HG02884 (cell line): Measurements from ENCODE around the gene SAMD11.

Experiments used
- ATAC-seq: cut with Tn5 transposase; IDR thresholded peaks from one replicate; pipeline ENCODE4 v1.9.1; 2021; ENCODE audit warnings: mild to moderate bottlenecking, moderate library complexity; ENCODE audit not compliant: unreplicated experiment

The SAMD11 gene

DNA sequence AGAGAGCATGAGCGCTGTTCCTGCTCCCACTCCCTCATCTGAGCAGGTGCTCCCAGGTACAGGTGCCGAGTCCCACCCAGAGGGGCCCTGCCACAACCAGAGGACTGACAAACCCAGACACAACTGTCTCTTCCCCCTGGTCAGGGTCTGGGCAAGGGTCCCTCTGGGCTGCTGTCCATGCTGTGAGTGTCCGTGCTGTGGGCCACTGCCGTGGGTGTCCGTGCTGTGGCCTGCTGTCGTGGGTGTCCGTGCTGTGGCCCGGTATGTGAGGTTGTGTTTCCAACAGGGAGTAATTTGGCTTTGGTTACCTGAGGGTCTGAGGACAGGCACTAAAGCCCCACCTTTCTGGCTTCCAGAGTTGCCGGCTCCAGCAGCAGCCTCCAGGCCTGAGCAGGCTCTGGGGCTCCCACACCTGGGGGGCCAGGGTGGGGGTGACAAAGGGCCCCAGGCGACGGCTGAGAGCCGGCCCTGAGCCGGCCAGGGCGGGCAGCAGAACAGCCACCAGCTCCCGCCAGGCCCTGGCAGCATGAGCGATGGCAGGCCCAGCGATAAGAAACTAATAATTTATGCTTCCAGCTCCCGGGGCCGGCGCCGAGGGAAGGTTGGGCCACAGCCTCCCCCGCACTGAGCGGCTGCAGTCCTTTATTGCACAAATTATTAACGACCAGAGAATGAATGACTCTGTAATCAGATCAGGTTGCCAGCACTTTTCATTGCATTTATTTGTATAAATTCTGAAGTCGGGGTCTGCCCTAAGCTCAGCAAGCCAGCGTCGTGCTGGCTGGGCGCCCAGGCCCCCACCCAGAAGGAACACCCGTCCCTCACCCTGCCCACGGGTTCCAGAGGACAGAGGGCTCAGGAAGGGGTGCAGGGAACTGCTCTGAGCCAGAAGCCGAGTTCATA is 7.3 kb upstream of the SAMD11 start:
- ATAC-seq, result no peak

DNA sequence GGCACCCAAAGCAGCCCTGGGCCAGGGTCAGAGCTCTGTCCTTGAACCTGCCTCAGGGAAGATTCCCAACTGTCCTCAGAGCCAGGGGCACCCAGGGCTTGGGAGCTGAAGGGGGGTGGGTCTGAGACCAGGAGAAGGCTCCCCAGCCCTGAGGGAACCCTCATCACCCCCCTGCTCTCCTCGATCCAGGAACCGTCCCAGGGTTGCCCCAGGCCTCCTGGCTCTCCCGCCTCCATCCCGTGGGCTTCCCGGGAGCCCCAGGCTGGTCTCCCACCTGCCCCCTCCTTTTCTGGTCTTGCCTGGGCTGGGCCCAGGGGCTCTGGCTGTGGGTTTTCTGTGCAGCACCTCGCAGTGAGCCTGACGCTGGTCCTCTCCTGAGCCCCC is 6.7 kb upstream of the SAMD11 start:
- ATAC-seq, result no peak

DNA sequence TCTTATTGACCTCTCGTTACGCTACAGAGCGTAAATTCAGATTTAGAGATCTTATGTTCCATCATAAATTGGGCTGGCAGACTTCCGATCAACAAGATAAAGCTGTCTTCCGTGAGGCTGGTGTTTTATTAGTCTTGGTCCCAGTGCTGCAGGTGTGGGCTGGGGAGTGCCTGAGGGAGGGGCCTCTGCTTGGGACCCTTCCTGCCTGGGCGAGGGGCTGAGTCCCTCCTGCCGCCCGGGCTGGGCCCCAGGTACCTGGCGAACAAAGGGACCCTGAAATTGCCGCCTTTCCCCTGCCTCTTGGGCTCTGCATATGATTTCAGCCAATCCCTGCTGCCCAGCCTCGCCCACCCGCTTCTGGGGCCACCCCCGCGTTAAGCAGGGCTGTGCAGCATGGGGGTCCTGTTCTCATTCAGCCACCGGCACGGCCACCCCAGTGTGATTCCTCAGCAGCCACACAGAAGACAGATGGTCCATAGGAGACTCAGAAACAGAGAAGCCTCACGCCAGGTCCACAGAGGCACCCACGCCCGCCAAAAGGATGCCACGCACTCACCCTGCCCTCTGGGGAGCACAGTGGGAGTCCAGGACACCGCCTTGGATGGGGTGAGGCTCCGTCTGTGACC is 6.1 kb upstream of the SAMD11 start:
- ATAC-seq, result no peak

DNA sequence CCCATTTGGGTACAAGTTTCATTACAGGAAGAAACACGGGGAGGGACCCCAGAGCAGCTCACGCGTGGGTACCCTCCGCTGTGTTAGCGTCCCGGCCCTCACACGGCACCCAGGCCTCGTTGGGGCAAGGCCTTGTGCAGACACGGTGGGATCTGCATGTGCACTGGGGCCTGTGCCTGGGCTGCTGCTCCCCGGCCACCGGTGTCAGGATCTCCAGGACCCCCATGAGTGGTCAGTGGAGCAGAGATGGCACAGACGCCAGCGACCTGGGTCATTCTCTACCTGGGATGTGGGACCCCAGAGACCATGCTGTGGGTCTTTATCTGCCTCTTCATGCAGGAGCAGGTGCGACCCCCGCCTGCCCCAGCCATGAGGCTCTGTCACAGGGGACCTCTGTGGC is 5.4 kb upstream of the SAMD11 start:
- ATAC-seq, result no peak

DNA sequence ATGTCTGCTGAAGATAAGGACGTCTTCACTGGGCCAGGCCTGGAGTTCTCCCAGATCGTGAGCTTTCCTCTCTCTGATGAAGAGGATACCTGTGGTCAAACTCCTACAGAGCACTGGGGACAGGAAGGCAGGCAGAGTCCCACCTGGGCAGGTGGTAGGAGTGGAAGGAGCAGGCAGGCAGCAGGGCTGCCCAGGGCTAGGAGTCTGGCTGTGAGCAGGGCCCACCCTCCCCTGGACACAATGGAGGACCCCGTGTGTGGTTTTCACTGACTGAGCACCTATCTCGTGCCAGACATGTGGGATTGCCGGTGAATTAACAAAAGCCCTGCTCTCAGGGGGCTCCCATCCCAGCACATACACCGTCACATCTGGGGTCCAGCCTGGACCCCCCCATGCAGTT is 4.9 kb upstream of the SAMD11 start:
- no peak for ATAC-seq

DNA sequence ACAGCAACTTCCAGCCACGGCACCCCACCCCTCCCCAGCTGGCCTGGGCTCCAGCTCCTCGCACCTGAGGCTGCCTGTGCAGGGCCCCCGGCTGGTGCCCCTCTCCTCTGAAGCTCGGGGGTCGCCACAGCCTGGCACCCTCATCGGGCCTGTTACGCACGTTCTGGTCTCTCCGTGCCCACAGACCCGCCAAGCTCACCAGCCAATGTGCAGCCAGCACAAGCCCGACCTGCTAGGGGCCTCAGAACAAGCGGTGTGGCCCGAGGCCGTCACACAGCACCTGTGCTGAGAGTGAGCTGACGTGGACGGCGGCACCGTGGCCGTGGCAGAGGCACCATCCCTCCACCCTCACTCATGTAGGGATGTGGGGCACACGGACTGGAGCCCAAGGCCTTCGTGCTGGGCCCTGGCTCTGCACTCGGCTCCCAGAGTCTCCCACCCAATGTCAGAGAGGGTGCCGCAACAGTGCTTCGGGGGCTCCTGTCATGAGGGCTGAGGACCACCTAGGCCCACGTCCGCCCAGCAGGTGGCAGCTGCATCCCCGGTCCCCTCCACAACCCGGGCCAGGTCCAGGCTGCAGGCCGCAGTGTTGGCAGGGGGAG is 4.4 kb upstream of the SAMD11 start:
- no peak for ATAC-seq

DNA sequence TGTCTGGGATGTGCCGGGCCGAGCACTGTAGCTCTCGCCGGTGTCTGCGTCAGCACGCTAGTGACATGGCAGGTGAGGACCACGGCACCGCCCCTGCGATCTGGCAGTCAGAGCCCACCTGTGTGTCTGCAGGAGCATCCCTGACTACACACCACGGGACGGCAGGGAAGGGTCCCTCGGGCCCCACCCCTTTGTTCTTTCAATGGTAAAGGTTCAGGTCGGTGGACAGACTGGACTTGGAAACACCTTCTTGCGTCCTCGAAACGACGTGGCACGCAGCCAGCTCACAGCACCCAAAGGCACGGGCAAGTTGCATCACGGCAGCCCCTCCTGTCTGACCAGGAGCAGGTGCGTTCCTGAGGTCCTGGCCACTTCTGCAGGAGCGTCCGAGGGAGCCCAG is 3.7 kb upstream of the SAMD11 start:
- no peak for ATAC-seq

DNA sequence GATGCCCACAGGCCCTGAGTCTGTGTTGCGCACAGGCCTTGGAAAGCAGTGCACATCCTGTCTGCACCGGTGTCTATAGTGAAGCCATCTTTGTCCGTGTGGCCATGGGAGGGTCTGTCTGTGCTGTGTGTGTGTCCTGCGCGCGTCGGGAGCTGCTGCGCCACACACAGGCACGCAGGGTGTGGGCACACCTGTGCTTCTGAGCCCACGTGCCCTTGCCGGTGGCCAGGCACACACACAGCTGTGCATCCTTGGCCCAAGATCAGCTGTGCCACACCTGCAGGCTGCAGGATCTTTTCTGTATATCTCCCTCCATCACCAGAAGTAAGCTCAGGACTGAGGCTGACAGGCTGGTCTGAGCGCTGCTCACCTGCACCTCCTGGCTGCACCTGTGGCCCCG is 3.2 kb upstream of the SAMD11 start:
- ATAC-seq, result no peak

DNA sequence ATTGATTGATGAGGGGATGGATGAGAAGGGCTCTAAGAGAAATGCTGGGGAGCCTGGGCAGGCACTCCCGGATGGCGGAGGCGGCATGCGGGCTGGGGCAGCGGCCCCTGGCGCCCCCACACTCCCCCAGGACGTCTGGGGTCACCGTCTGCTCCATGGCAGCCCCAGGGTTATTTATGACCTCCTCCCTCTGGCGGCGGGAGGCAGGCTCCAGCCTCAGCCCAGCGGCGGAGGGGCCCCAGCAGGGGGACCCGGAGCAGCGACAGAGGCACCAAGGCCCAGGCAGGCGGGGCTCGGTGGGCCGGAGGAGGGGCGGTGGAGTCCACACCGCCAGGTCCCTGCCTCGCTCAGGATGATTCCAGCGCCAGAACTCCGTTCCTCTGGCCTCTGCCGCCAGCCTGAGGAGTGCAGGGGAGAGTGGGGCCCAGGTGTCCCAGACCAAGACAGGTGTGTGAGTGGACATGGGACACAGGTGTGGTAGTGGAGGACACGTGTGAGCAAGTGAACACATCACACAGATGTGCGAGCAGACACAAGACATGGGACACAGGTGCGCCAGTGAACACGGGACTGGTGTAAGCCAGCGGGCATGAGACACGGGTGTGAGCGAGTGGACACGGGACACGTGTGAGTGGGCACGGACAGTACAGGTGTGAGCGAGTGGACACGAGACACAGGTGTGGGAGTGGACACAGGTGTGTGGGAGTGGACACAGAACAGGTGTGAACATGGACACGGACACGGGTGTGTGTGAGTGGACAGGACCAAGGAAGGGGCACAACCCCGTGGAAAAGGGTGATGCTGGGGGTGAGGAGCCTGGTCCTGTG is 2.5 kb upstream of the SAMD11 start:
- ATAC-seq, result no peak

DNA sequence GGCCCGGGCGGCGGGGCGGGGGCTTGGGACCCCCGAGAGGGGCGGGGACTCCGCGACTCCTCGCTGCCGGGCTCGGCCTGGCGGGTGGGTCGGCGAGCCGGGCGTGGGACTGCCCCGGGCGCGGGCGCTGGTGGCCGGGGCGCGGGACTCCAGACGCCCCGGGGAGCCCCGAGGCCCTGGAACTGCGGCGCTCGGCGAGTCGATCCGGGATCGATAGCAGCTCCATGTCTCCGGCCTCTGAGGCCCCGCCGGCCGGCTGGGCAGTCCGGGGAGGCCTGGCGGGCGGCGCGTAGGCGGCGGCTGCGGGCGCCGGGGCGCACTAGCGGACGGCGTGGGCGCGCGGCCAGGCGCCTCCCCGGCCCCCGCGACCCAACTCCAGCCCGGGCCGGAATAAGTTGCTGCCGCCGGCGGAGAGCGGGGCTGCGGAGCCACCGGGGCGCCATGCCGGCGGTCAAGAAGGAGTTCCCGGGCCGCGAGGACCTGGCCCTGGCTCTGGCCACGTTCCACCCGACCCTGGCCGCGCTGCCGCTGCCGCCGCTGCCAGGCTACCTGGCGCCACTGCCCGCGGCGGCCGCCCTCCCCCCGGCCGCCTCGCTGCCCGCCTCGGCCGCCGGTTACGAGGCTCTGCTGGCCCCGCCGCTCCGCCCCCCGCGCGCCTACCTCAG is 400 bp downstream of the SAMD11 start:
- no peak for ATAC-seq

DNA sequence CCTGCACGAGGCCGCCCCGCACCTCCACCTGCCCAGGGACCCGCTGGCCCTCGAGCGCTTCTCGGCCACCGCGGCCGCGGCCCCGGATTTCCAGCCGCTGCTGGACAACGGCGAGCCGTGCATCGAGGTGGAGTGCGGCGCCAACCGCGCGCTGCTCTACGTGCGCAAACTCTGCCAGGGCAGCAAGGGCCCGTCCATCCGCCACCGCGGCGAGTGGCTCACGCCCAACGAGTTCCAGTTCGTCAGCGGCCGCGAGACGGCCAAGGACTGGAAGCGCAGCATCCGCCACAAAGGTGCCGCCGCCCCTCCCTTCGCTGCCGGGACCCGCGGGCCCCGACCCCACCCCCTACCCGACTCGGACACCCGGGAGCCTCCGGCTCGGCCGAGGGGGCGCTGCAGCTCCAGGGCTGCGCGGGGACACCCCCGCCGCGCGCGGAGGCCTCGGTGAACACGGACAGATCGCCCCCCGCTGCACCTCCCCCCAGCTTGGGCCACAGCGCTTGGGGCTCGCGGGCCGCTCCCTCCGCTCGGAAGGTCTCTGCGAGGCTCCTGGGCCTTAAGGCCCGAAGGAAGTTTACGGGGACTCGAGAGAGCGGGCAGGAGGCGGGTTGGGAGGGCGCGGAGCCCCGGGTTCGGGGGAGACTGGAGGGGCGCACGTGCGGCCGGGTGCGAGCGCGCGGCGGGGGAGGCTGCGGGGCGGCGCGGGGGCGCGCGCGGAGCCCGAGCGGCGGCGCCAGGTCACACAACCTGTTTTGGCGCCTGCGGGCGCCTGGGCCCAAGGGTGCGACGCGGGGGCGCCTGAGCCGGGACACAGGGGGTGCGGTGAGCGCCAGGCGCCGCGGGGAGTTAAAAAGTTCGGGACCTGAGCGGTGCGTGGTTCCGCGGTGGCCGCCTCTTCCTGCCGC is 1.2 kb downstream of the SAMD11 start:
- no peak for ATAC-seq

DNA sequence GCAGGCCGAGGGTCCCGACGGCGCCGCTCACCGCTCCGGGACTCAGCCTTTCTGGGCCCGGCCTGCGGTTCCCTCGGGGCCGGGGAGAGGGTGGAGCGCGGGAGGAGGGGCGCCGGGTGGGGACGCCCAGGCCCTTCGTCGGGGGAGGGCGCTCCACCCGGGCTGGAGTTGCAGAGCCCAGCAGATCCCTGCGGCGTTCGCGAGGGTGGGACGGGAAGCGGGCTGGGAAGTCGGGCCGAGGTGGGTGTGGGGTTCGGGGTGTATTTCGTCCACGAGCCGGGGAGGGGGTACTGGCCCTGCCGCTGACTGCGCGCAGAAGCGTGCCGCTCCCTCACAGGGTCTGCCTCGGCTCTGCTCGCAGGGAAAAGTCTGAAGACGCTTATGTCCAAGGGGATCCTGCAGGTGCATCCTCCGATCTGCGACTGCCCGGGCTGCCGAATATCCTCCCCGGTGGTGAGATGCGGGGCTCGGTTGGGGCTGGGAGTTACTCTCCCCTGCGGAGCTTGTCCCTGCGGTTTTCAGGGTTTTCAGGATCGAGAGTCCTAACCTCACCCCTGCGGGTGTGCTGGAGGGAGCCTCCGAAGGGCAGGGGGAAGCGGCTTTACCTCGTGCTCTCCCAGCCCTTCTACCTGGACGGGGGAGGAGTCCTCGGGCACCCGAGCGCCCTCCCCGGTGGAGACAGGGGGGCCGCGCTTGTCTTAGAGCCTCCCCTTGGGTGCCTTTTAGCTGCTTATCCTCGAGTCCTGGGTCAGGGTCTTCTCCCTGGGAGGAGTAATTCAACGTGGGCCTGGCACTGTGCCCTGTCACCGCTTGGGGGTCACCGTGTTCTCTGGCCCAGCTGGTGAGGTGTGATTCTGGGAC is 2.1 kb downstream of the SAMD11 start:
- no peak for ATAC-seq

DNA sequence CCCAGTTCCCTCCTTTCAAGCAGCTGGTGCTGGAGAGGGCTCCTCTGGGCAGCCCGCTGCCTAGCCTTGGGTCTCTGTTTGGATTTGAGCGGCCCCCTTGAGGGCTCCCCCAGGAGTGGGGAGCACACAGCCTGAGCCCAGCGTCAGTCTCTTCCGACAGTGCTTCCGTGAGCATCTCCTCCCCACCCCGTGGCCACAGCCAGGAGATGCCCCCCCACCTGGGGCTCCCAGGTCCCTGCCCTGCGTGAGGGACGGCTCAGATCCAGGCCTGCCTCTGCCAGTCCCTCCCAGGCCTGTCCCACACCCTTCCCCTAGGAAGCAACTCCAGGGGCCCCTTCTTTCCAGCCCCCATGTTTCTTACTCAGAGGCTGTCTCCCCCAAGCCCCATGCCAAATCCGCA is 3.5 kb downstream of the SAMD11 start:
- no peak for ATAC-seq

DNA sequence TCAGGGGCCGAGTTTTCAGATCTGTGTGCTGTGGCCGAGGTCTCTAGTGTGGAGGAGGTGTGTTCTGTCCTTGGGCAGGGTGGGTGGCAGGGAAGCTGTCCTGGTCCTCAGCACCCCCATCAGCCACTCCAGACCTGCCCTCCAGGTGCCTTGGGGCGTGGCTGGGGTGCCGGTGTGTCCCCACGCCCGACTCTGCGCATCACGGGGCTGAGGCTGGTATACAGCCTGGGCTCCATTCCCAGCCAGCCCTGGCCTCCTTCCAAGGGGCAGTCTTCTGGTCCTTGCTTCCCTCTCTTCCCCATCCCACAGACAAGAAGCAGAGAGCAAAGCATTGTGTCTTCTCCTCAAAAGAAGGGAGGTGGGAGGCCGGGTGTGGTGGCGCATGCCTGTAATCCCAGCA is 4.0 kb downstream of the SAMD11 start:
- ATAC-seq, result no peak

DNA sequence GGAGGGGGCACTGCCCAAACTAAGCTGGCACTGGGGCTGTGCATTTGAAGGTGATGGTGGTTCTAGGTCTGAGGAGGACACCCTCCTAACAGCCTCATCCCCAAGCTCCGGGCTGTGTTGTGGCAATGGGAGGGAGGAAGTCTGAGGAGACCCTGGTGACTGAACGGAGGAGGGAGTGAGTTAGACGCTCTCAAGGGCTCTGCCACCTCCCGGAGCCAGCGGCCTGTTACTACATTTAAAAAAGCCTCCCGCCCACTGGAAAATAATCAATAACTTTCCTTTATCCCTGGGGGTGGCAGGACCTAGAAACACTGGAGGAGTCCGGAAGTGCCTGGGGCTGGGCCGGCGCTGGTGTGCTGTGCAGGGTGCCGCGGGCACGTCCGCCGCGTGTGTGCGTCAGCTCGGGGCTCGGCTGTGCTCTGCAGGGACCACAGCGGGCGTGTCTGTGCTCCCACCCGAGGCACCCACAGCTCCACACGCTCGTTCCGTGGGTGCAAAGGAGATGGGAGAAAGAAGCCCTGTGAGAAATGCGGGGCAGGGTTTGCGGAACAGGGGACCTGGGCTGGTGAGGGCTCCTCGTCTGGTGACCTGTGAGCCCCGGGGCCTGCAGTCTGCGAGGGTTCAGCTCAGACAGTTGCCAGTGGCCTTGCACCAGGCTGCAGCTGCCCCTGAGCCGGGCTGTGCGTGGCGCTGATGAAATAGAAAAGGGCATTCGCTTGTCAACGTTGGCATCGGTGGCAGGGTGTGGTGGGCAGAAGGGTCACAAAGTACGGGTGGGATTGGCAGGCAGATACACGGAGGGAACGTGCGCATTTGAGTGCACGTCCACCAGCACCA is 5.3 kb downstream of the SAMD11 start:
- no peak for ATAC-seq

DNA sequence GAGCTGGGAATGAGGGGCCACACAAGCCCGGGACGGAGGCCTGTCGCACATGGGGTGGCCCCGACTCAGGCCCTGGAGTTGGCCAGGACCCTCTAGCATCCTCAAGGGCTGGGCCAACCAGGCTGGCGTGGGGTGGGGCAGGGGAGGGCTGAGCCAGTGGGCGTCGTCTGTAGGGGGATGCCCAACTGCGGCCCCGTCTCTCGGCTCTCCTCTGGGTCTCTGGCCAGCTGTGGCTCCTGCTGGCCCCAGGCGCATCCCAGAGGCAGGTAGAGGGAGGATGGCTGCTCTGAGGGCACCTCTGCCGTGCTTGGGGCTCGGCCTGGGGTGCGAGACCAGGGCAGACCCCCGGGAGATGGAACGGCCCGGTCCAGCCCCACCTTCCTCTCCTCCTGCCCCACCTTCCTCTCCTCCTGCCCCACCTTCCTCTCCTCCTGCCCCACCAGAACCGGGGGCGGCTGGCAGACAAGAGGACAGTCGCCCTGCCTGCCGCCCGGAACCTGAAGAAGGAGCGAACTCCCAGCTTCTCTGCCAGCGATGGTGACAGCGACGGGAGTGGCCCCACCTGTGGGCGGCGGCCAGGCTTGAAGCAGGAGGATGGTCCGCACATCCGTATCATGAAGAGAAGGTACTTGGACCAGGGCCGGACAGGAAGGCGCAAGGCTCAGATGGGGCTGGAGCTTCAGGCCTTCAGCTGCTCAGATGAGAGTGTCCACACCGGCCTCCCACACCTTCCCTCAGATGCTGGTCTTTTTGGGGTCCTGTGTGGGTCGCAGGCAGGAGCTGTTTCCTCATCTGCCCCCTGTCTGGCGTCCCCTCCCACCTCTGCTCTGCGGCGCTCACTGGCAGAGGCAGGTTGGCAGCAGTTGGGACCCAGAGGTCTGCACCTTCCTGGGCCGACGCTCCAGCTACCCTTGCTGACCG is 6.2 kb downstream of the SAMD11 start:
- no peak for ATAC-seq

DNA sequence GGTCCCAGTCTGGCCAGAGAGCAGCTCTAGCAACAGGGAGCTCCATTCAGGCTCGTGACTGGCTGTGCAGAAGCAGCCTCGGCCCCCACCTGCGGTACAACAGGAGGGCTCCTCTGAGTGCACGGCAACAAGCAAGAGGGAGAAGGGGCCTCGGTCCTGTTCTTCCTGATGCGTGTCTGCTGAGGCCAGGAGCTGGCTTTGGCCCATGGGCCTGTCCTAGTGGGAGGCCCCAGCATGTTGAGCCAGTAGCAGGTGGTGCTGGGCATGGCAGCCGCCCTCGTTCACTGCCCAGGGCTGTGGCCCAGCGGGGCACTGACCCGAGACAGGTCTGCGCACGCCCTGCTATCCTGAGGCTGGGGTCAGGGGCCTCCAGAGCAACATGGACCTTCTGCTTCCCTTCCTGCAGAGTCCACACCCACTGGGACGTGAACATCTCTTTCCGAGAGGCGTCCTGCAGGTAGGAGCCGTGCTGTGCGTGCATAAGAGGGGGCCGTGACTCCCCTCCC is 7.0 kb downstream of the SAMD11 start:
- no peak for ATAC-seq
